NCI-H1930 (cell line): ENCODE data around the gene RLN3.
A peak's percentile ranks its signal among the peaks of the same experiment; 100 is the strongest.
"Not testable (repeated sequence)": the region's sequence is repeated elsewhere in the genome, so short reads cannot be mapped to it uniquely, and the experiment has no call there.

Experiments
- DNase-seq, 2 experiments: peaks; one replicate each; lab custom pipeline; 2025; lab: John Stamatoyannopoulos, UW

Gene RLN3

GRCh38 chr19:13995017-13995728 lies 32.8 kb upstream of the RLN3 start:
- DNase-seq, result no peak

DNA sequence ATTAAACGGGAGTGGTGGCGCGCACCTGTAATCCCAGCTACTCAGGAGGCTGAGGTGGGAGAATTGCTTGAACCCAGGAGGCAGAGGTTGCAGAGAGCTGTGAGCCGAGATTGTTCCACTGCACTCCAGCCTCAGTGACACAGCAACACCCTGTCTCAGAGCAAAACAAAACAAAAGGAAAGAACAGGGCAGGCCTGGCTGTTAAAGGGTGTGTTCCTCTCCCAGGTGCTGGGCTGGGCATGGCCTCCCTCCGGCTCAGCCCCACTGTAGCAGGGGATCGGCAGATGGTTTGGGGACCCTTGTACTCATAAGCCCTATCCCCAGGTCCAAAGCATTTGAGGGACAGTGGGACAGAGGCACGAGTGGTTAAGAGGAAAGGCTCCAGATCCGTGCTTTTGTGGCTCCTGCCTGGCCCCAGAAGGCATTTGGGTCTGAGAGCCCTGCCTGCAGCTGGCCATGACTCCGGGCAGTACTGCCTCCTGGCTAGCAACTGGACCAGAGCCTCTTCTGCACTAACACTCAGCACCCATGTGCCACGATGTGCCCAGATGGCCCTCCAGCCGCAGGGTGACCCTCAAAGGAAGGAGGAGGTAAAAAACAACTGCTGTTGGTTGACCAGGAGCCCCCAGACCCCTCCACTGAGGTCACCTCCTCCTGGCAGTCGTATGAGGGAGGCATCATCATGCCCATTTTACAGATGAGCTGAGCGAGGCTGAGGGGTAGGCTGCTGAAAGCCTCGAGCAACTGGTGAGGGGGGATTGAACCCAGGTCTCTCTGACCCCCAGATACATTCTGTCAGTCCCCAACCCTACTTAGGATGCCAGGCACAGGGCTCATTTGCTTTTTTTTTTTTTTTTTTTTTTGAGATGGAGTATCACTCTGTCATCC lies 31.8 kb upstream of the RLN3 start:
- DNase-seq, result no peak

DNA sequence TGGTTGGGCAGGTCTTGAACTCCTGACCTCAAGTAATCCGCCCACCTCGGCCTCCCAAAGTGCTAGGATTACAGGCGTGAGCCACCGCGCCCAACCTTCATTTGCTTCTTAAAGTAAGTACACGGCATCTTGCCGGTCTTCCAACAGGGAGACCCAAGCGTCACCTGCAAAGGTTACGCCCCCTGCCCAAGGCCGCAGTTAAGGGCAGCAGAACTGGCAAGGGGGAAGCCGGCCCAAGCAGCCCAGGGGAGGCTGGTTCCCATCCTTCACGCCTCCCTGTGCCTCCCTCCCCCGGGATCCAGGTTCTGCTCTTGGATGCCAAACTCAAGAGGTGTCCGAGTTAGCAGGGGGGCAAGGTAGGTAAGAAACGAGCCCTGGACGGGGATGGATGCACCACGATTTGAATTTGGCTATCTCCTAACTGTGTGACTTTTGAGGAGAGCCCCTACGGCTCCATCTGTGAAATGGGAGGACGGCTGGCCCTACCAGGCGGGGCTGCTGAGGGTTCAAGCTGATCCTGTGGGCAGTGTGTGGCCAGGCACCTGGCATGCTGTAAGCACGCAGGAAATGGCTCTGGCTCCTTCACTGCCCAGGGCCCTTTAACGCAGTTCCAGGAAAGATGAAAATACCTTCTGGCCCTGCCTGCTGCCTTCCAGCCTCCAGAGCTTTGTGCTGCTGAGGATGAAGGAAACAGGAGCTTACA lies 30.9 kb upstream of the RLN3 start:
- no peak for DNase-seq

DNA sequence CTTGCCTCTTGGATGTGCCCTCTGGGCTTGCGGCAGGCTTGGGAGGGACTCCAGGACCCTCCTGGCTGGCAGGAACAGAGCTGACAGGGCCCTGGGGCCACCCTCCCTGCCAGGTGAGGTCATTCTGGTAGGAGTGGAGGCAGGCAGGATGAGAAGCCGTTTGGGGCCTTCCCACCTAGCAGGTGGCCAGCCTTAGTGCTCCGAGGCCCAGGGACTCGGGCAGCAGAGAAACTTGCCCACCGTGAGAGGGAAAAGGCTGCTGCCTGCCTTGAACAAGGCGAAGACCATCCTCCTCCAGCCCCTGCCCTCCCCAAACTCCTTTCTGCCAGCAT lies 30.4 kb upstream of the RLN3 start:
- DNase-seq, result no peak

- DNase-seq, result no peak
These were observed 29.5 kb upstream of the RLN3 start for GRCh38 chr19:13998426-13998825.

DNA sequence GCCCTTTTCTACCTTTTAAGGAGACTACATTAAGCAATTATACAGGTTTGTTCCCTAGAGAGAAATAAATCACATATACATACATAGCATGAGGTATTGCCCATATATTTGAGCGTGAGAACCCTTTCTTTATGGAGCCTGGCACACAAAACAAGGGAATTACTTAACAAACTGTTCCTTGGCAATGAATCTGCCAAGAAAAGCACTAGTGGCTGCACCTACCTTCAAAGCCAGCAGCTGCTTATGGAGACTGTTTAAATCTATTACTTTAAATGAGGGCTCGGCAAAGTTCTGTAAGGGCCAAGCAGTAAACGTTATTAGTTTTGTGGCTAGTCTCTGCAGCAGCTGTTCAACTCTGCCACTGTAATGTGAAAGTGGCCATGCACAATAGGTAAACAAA lies 28.9 kb upstream of the RLN3 start:
- DNase-seq, result no peak

DNA sequence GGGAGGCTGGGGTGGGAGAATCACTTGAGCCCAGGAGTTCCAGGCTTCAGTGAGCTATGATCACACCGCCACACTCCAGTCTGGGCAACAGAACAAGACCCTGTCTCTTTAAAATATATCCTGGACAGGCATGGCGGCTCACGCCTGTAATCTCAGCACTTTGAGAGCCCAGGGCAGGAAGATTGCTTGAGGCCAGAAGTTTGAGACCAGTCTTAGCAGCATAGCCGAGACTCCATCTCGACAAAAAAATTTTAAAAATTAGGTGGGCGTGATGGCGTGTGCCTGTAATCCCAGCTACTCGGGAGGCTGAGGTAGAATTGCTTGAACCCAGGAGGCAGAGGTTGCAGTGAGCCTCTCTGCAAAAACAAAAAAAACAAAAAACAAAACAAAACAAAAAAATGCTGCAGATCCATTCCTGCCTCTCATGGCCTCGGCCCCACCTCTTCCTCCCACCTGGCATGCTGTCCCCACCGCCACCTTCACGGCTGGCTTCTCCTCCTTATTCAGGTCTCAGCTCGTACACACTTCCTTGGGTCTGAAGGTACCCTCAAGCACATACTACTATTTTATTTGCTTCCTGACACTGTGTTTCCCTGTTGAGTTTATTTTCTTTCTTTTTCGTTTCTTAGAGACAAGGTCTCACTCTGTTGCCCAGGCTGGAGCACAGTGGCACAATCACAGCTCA lies 27.1 kb upstream of the RLN3 start:
- DNase-seq, result no peak

GRCh38 chr19:14002571-14003250 lies 25.2 kb upstream of the RLN3 start:
- DNase-seq, result no peak

- no peak for DNase-seq
These were observed 24.5 kb upstream of the RLN3 start for GRCh38 chr19:14003251-14004055.

- no peak for DNase-seq
These were observed 23.2 kb upstream of the RLN3 start for GRCh38 chr19:14004619-14005348.

GRCh38 chr19:14005349-14006084 lies 22.4 kb upstream of the RLN3 start:
- DNase-seq, result peak; percentile 57 to 69

DNA sequence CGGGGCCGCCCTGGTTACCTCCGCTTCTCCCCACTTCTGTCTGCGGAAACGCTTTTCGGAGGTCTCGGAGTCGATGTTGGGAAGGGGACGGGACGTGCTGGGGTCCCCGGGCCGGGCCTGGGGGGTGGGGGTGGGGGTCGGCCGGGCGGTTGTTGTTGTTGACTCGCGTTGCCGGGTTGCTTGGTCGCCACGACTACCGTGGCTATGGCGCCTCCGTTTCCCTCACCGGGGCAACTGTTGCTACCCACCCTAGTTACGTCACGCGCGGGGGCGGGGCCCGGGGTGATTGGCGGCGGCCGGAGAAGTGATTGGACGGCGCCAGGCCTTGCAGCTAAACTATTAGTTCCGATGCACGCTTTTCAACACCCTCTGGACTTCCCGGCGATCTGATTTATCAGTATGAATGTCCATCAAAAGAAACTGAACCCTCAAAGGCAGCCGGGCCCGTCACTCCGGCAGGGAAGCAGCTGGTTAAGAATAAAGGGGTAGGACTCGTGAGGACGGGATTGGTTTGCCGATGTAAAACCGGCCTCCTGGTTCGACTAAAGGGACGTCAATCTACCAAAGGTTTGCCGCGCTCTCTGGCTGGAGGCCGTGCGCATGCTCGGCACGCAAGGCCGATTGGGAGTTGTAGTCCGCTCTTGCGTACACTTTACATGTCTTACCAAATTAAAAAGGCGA lies 21.7 kb upstream of the RLN3 start, which contains the start of gene RFX1:
Gene RFX1, minus strand, starts transcription at position 236 of the 681 bp plus-strand sequence. CDS start 12,477 bp downstream, outside the sequence.
- DNase-seq, result peak; percentile 95 to 99

DNA sequence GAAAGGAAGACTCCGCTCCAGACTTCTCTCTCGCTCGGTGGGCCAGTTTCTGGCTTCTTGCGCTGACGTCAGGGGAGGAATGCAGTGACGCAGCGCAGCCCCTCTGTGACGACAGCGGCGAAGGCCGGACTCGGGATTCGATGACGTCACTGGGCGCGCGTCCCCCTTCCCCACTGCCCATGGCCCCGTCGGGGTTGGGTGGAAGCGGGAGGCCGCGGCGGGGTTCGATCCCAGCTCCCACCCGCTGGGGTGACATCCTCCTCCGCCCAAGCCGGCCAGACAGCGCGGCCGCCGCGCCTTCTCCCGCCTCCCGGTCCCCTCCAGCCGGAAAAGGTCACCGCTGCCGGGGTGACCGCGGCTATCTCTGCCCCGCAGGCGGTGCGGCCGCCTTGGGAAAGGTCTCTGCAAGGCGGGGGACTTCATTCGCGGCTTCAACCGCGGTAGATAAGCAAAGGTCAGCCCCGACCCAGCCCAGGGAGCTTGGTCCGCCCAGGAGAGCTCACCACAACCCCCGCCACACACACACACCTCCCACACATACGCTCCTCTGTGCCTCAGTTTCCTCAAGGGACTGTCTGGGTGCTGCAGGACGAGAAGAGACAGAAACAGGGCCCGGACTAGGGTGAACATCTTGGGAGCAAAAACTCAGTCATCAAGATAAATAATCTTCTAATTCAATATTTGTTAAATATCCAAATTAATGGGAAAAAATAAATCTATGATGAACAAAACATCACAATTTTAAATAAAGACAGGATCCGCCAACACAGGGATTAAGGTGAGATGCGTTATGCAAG lies 21.0 kb upstream of the RLN3 start:
- peak in 1 of 2 experiments; percentile 81 for DNase-seq

DNA sequence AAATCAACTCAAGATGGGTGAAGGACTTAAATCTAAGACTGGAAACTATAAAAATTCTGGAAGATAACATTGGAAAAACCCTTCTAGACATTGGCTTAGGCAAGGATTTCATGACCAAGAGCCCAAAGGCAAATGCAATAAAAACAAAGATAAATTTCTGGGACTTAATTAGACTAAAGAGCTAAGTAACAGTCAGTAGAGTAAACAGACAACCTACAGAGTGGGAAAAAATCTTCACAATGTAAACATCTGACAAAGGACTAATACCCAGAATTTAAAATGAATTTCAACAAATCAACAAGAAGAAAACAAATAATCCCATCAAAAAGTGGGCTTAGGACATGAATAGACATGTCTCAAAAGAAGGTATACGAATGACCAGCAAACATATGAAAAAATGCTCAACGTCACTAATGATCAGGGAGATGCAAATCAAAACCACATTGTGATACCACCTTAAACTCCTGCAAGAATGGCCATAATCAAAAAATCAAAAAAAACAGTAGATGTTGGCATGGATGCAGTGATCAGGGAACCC lies 15.5 kb upstream of the RLN3 start:
- no peak for DNase-seq

DNA sequence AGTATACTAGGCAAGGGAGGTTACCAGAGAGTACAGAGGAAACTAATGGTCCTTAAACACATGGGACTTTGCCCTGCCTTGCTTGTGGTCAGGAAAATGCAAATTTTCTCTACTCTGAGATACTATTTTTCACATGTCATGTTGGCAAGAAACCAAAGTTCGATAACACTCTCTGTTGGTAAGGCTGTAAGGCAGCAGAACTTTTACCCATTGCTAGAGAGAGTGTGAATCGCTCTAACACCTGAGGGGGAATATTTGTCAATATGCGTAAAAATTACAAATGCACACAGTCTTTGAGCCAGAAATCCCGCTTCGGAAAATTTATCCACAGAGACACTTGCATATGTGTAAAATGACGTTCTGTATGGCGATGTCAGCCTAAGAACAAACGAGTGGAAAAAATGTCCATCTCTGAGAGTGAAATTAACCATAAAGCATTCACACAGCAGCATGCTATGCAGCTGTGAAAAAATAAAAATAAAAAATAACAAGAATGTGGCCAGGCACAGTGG lies 12.4 kb upstream of the RLN3 start:
- DNase-seq, result no peak

GRCh38 chr19:14019100-14019499 lies 8.8 kb upstream of the RLN3 start:
- DNase-seq, result no peak

- not testable (repeated sequence) for DNase-seq
These were observed 8.2 kb upstream of the RLN3 start for GRCh38 chr19:14019739-14020138.
